ENCODE measurements around the gene MESP2.

GRCh38 chr15:89802231-89802928 is 26.2 kb downstream of the MESP2 start:
- TF ChIP-seq CTCF (IDR thresholded peaks at IDR 0.05) (no peak), POLR2A (IDR thresholded peaks at IDR 0.05) (no peak)
